Activated CD4-positive, alpha-beta T cell treated with anti-CD3 and anti-CD28 coated beads, Interleukin-2, amount 10 ng/mL, durations not matched to agents 7 days and 5 days (primary cell): ENCODE measurements around the gene SUPT7L. TPM values are rescaled to one million over a fixed set of nuclear protein-coding genes. Genes with fewer than 3 reads are reported as not detected.
"Not testable (repeated sequence)": the region's sequence is repeated elsewhere in the genome, so short reads cannot be mapped to it uniquely, and the experiment has no call there.

Experiments used
- CTCF ChIA-PET: fragments of 350-600 bp; sonication (Branson Sonifier 250); formaldehyde crosslinking; loops from one replicate; lab custom pipeline; 2021; ENCODE audit warnings: antibody characterized with exemption; lab: Charles Lee
- POLR2A ChIA-PET: fragments of 350-600 bp; sonication (Branson Sonifier 250); formaldehyde crosslinking; loops from one replicate; lab custom pipeline; 2021; ENCODE audit warnings: antibody characterized with exemption; lab: Charles Lee
- DNase-seq: peaks from one replicate; pipeline ENCODE4 v3.0.0-alpha.2; 2020
- H3K27ac Mint-ChIP-seq: one replicate; pipeline ENCODE4 v1.8.0; 2021; ENCODE audit warnings: mild to moderate bottlenecking, moderate library complexity, mixed read lengths
- H3K27me3 Mint-ChIP-seq: one replicate; pipeline ENCODE4 v1.8.0; 2021; ENCODE audit warnings: mixed read lengths
- H3K36me3 Mint-ChIP-seq: one replicate; pipeline ENCODE4 v1.8.0; 2021; ENCODE audit warnings: low read depth, mixed read lengths
- H3K4me1 Mint-ChIP-seq: one replicate; pipeline ENCODE4 v1.8.0; 2021; ENCODE audit warnings: mixed read lengths
- H3K4me3 Mint-ChIP-seq: one replicate; pipeline ENCODE4 v1.8.0; 2021; ENCODE audit warnings: mild to moderate bottlenecking, moderate library complexity, mixed read lengths
- H3K9me3 Mint-ChIP-seq: one replicate; pipeline ENCODE4 v1.8.0; 2021; ENCODE audit warnings: mixed read lengths
- total RNA-seq, 2 experiments: library from RNA; stranded (reverse); gene quantifications; one replicate each; pipeline ENCODE4 v1.2.3, GENCODE V29; 2021

SUPT7L gene
- total RNA-seq, 2 experiments from 2014 or later = 34.5 to 36.2 TPM

DNA sequence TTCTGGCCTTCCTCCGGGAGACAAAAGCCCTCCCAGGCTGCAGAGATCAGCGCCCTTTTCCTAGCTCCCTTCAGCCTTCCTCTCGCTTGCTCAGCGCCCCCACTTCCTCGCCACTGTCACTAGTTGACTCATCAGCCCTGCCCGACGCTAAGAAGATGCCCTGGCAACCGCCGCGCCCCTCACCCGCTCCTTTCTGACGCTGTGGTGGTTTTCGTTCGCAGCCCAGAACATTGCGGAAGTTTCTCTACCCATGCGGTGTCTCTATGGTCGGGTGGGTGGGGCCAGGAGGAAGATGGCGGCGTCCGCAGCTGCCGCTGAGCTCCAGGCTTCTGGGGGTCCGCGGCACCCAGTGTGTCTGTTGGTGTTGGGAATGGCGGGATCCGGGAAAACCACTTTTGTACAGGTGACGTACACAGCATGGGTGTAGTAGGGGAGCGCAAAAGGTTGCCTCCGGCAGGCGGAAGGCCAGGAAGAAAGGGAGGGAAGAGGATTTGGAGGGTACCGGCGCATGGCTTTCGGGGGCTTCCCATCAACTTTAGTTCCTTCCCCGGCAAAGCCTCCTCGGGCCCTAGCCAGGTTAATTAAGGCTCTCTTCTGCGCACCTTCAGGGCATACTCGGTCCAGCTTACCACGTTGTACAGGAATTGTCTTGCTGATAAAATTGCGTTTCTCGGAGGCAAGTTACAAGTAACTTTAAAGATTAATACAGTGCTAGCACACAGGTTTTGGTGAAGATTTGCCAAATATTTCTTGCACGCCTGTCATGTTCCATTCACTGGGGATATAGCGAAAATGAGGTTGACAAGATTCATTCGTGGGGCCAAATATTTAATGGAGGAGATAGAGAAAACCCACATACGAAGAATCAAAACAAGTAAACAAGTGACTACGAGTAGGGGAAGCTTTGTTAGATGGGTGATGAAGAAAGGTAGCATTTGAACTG is 34.4 kb downstream of the SUPT7L start, which contains the start of the genes CCDC121 and GPN1:
CCDC121 (minus strand) TSS at position 246 of the 943 bp plus-strand sequence. CDS start 1,213 bp downstream, outside the sequence.
GPN1 (plus strand) TSS at position 284 of the 943 bp plus-strand sequence; CDS start at position 293, 9 bp downstream.
- Mint-ChIP-seq H3K4me3 (no peak within 1 kb of the TSS), H3K27ac (no peak within 1 kb of the TSS), H3K4me1 (peaks cover 18% of the 10 kb centered on the region), H3K27me3 (no peaks in the 10 kb centered on the region), H3K36me3 (peaks cover 33% of the 10 kb centered on the region), H3K9me3 (no peaks in the 10 kb centered on the region)
- DNase-seq = peak; percentile 96
- CTCF ChIA-PET = interaction anchor here (0.8 to 1.7 kb wide), 5 partner anchors 10 to 364 kb away, joined by 3 to 6 read pairs (median 5); no protein-coding TSS in a partner anchor
- POLR2A ChIA-PET = interaction anchor here (0.6 kb wide), 2 partner anchors 9 to 772 kb away, joined by 3 to 9 read pairs; no protein-coding TSS in a partner anchor

DNA sequence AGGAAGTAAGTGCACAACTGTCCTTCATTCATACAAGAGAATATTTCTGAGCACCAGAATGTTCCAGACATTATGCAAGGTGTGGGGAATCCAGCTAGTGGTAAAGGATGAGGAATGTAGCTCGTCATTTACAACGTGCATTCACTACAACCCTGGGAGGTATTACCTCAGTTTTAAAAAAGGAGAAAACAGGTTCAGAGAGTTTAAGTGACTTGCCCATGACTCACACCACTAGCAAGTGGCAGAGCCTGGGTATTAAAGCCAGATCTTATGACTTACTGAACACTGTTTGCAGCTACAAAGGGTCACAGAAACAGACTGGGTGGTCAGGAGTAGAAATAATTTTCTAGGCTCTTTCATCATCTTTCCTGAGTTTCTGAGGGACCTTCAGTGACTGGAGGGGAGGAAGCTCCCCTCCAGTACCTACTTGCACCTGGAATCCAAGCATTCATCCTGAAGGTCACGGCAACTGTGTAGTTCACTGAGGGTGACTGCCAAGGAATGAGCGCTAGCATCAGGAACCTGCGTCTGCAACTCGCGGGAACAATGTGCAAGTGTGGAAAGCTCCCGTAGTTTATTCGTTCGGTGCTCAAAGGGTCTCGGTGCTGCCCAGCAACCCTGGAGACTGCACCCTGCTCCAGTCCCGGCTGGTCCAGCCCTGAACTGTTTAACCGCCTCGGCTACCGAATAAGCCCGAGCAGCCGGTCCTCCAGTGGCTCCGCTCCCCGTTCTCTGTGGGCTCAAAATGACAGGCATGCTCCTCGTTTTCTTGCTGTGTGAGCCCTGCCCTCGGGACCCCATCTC is 35.2 kb downstream of the SUPT7L start:
- DNase-seq = no peak
- H3K4me3 Mint-ChIP-seq = no peak overlapping the region
- H3K27me3 Mint-ChIP-seq = no peaks in the 10 kb centered on the region
- H3K36me3 Mint-ChIP-seq = peaks cover 37% of the 10 kb centered on the region
- POLR2A ChIA-PET = interaction anchor here (0.6 kb wide), 1 partner anchor 773 kb away, joined by 9 read pairs; no protein-coding TSS in a partner anchor
- H3K9me3 Mint-ChIP-seq = no peaks in the 10 kb centered on the region
- peaks cover 18% of the 10 kb centered on the region for H3K4me1 Mint-ChIP-seq
- H3K27ac Mint-ChIP-seq = no peak overlapping the region
- CTCF ChIA-PET = interaction anchor here (0.6 to 1.7 kb wide), 7 partner anchors 11 to 363 kb away, joined by 3 to 6 read pairs (median 5); no protein-coding TSS in a partner anchor

DNA sequence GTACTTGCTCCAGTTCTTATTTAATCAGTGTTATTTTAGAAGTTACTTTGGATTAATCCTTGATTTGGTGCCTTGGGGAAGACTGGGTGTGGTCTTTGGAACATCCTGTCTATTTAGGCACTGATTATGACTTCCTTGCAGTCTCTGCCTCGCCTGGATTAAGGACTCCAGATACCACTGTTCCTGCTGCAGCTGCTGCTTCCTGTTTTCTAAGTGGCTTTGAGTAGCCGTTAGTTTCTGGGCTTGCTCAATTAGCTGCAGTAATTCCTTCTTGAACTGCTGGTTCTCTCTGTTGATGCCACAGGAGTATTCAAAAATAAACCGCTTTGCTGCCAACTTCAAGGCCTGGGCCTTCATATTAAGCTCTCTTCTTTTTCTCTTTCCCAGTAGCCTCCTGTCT is 36.5 kb downstream of the SUPT7L start:
- H3K4me3 Mint-ChIP-seq, DNase-seq, H3K27ac Mint-ChIP-seq, POLR2A ChIA-PET, H3K27me3 Mint-ChIP-seq, H3K9me3 Mint-ChIP-seq: not testable (repeated sequence)
- peaks cover 12% of the 10 kb centered on the region for H3K4me1 Mint-ChIP-seq
- peaks cover 41% of the 10 kb centered on the region for H3K36me3 Mint-ChIP-seq
- CTCF ChIA-PET = interaction anchor here (0.8 to 1.5 kb wide), 3 partner anchors 13 to 56 kb away, joined by 3 to 5 read pairs (median 4); no protein-coding TSS in a partner anchor

DNA sequence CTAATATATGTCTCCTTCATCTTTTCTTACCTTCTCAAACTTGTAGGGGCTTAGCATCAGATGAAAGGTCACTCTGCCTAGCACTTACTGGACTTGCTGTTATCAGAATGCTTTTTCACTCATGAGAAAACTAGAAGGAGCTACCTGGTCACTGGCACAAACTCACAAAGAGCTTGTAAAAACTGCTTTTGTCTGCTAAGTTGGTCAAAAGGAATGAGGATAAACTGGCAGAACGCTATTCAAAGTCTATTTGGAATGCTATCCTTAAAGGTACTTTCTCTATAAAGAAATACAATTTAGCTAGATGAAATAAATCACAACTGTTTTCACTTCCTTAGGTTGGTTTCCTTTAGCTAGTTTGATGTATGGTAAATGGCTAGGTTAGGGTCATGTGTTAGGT is 37.1 kb downstream of the SUPT7L start:
- CTCF ChIA-PET = interaction anchor here (0.8 to 1.1 kb wide), 2 partner anchors 12 to 57 kb away, joined by 3 to 4 read pairs; no protein-coding TSS in a partner anchor

DNA sequence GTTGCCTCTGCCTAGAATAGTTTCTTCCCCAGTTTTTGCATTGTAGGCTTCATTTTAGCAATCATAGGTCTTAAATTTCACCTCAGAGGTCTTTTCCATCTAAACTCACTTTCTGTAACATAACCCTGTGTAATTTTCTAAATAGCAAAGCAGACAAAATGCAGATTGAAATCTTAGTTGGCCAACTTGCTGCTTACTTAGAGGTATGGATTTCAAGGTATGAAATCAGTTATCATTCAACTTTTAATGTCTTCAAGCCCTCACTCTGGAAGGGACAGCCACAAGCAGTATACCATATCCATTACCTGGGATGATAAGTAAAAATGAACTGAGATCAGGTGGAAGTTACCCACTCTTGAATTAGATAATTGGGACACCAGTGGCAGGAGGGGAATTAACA is 38.5 kb downstream of the SUPT7L start:
- Mint-ChIP-seq H3K4me1 (no peaks in the 10 kb centered on the region), H3K9me3 (no peaks in the 10 kb centered on the region), H3K4me3 (no peak overlapping the region), H3K27me3 (no peaks in the 10 kb centered on the region), H3K36me3 (peaks cover 40% of the 10 kb centered on the region), H3K27ac (no peak overlapping the region)
- POLR2A ChIA-PET = no interaction called here
- CTCF ChIA-PET = no interaction called here
- no peak for DNase-seq

More for the DNA sequence above, 37.1 kb downstream of the SUPT7L start:
- H3K27ac Mint-ChIP-seq, DNase-seq, H3K27me3 Mint-ChIP-seq, H3K9me3 Mint-ChIP-seq, POLR2A ChIA-PET, H3K4me3 Mint-ChIP-seq, H3K4me1 Mint-ChIP-seq: not testable (repeated sequence)
- peaks cover 41% of the 10 kb centered on the region for H3K36me3 Mint-ChIP-seq

GRCh38 chr2:27622921-27623384 is 40.5 kb downstream of the SUPT7L start:
- Mint-ChIP-seq H3K36me3 (peaks cover 53% of the 10 kb centered on the region), H3K4me3 (no peak overlapping the region), H3K27me3 (no peaks in the 10 kb centered on the region), H3K4me1 (no peaks in the 10 kb centered on the region), H3K27ac (no peak overlapping the region), H3K9me3 (no peaks in the 10 kb centered on the region)
- CTCF ChIA-PET = no interaction called here
- DNase-seq = no peak
- POLR2A ChIA-PET = no interaction called here

GRCh38 chr2:27621524-27621923 is 41.9 kb downstream of the SUPT7L start:
- H3K27me3 Mint-ChIP-seq = no peaks in the 10 kb centered on the region
- no peaks in the 10 kb centered on the region for H3K9me3 Mint-ChIP-seq
- peaks cover 62% of the 10 kb centered on the region for H3K36me3 Mint-ChIP-seq
- H3K4me1 Mint-ChIP-seq = no peaks in the 10 kb centered on the region
- no peak overlapping the region for H3K27ac Mint-ChIP-seq
- H3K4me3 Mint-ChIP-seq = no peak overlapping the region
- CTCF ChIA-PET = interaction anchor here (2.3 kb wide), 1 partner anchor 62 kb away, joined by 11 read pairs; no protein-coding TSS in a partner anchor
- POLR2A ChIA-PET = no interaction called here
- no peak for DNase-seq

- no peak overlapping the region for H3K4me3 Mint-ChIP-seq
- ChIA-PET POLR2A (no interaction called here), CTCF (no interaction called here)
- peaks cover 55% of the 10 kb centered on the region for H3K36me3 Mint-ChIP-seq
- no peaks in the 10 kb centered on the region for H3K27me3 Mint-ChIP-seq
- no peaks in the 10 kb centered on the region for H3K9me3 Mint-ChIP-seq
- H3K27ac Mint-ChIP-seq = no peak overlapping the region
- DNase-seq = no peak
- H3K4me1 Mint-ChIP-seq = no peaks in the 10 kb centered on the region
These were observed 48.1 kb downstream of the SUPT7L start for GRCh38 chr2:27615316-27615715.

DNA sequence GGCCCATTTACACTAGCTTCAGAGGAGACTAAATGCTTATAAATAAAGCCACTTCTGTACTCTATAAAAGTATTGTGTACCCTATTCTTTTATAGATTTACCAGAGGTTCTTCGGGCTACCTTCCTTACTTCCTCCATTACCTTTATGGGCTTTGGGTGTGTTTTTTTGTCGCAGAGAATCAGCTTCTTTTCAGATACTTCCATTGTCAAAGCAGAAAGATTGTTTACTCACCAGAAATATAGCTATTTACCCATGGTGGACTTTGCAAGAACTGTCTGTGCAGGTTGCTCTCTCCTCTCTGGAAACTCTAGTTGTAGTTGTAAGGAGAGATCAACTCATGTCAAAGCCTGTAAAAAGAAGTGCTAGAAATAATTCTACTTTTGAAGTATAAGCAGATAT is 49.4 kb downstream of the SUPT7L start:
- no peak for DNase-seq
- H3K4me3 Mint-ChIP-seq = no peak overlapping the region
- no peaks in the 10 kb centered on the region for H3K27me3 Mint-ChIP-seq
- ChIA-PET POLR2A (no interaction called here), CTCF (interaction anchor here (0.7 to 1.5 kb wide), 2 partner anchors 12 to 14 kb away, joined by 3 to 5 read pairs; no protein-coding TSS in a partner anchor)
- H3K27ac Mint-ChIP-seq = no peak overlapping the region
- H3K36me3 Mint-ChIP-seq = peaks cover 50% of the 10 kb centered on the region
- no peaks in the 10 kb centered on the region for H3K4me1 Mint-ChIP-seq
- H3K9me3 Mint-ChIP-seq = no peaks in the 10 kb centered on the region

- Mint-ChIP-seq H3K4me3 (no peak overlapping the region), H3K9me3 (no peaks in the 10 kb centered on the region), H3K4me1 (no peaks in the 10 kb centered on the region), H3K36me3 (peaks cover 53% of the 10 kb centered on the region), H3K27ac (no peak overlapping the region), H3K27me3 (no peaks in the 10 kb centered on the region)
- DNase-seq = no peak
- CTCF ChIA-PET = no interaction called here
- POLR2A ChIA-PET = no interaction called here
These were observed 56.8 kb downstream of the SUPT7L start for GRCh38 chr2:27606611-27607010.
